GM18508 (cell line): ENCODE measurements around the gene ELP6.
"Not testable (repeated sequence)": the region's sequence is repeated elsewhere in the genome, so short reads cannot be mapped to it uniquely, and the experiment has no call there.

ENCODE experiments used
- ATAC-seq: cut with Tn5 transposase; IDR thresholded peaks from one replicate; pipeline ENCODE4 v1.9.1; 2021; ENCODE audit warnings: moderate number of reproducible peaks; ENCODE audit not compliant: insufficient read depth, unreplicated experiment

Gene ELP6

GRCh38 chr3:47515100-47515499, 1.6 kb upstream of the ELP6 start:
- ATAC-seq: no peak

GRCh38 chr3:47512416-47513124, 942 bp downstream of the ELP6 start:
- ATAC-seq: no peak

GRCh38 chr3:47505267-47505666, 8.2 kb downstream of the ELP6 start:
- not testable (repeated sequence) for ATAC-seq

- ATAC-seq: no peak
These were observed 9.4 kb downstream of the ELP6 start for GRCh38 chr3:47504113-47504512.

- ATAC-seq: no peak
These were observed 10.5 kb downstream of the ELP6 start for GRCh38 chr3:47503033-47503432.

- ATAC-seq: no peak
These were observed 16.6 kb downstream of the ELP6 start for GRCh38 chr3:47496892-47497291.

DNA sequence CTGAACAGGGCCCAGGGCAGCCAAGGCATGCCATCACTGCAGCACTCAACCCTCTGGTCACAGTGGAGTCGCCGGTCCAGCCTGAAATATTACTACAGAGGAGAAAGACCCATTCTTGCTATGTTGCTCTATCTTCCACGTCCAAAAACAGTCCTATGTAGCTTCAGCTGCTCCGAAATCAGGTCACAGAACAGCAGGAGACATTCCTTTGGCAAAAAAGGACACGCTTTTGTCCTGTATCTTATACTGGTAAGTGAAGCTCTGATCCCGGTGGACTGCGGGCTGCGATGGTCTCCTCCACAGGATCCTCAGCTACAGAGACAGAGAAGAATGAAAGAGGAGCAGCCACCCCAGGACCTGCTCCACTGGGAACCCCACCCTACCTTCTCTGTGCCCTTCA, 17.6 kb downstream of the ELP6 start:
- no peak for ATAC-seq

GRCh38 chr3:47495111-47495510, 18.4 kb downstream of the ELP6 start:
- no peak for ATAC-seq

DNA sequence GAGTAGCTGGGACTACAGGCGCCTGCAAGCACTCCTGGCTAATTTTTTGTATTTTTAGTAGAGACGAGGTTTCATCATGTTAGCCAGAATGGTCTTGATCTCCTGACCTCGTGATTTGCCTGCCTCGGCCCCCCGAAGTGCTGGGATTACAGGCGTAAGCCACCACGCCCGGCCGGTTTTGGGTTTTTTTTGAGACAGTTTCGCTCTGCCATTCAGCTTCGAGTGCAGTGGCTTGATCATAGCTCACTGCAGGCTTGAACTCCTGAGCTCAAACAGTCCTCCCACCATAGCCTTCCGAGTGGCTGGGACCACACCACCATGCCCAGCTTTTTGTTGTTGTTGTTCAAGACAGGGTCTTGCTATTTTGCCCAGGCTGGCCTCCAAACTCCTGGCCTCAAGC, 21.7 kb downstream of the ELP6 start:
- ATAC-seq: no peak

DNA sequence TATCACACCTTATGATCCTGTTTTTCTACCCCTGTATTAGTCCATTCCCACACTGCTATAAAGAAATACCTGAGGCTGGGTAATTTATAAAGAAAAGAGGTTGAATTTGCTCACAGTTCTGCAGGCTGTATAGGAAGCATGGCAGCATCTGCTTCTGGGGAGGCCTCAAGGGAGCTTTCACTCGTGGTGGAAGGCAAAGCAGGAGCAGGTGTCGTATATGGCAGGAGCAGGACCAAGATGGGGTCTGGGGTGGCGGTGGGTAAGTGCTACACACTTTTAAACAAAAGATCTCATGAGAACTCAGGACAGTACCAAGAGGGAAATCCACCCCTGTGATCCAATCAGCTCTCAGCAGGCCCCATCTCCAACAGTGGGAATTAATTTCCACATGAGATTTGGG, 22.3 kb downstream of the ELP6 start:
- ATAC-seq: no peak

DNA sequence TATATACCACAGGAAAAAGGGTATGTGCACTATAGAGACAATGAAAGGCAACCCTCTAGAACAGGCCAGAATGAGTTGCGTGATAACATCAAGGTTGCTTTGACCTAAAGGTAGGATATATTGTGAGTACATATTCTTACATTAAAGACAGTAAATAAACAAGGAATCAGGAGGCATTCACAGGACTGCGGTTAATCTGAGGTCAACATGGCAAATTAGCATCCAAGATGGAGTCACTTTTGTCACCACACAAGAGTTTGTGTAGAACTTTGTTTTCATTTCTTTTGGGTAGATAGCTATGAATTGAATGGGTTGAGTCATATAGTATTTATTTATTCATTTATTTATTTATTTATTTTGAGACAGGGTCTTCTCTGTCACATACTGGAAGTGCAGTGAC, 26.2 kb downstream of the ELP6 start:
- ATAC-seq: no peak

GRCh38 chr3:47485812-47486211, 27.7 kb downstream of the ELP6 start:
- ATAC-seq: no peak

- ATAC-seq: no peak
These were observed 31.1 kb downstream of the ELP6 start for GRCh38 chr3:47482366-47482765.

- ATAC-seq: not testable (repeated sequence)
These were observed 31.7 kb downstream of the ELP6 start for GRCh38 chr3:47481763-47482162.

- not testable (repeated sequence) for ATAC-seq
These were observed 33.2 kb downstream of the ELP6 start for GRCh38 chr3:47480267-47480666.

DNA sequence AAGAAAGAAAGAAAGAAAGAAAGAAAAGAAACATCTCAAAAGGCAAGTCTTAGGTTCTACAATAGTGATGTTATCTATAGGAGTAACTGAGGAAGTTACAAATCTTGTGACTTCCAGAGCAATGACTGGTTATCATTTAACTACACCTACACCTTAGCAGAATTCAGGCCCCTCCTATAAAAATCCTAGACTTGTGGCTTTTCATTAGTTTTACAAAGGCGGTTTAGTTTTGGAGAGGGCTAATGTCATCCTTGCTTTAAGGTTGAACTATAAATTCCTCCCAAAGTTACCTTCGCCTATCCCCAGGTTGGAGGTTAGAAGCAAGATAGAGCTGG, 33.7 kb downstream of the ELP6 start:
- no peak for ATAC-seq

DNA sequence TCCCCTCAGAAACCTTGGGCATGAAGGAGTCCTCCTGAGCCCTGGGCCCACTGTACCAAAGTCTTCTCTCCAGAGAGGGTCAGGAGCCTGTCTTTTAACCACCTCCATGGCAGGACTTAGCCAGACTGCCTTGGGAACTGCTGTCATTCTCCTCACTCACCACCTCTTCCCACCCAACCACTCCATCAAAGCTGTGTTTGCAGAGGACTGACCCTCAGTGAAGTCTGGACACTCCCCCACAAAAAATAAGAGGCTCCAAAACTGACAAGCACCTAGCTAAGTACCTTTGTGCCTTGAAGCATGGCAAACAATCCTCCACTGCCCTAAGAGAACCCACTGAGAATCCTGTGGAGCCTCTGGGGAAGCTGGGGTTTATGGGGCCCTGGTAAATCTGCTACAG, 35.5 kb downstream of the ELP6 start:
- no peak for ATAC-seq

DNA sequence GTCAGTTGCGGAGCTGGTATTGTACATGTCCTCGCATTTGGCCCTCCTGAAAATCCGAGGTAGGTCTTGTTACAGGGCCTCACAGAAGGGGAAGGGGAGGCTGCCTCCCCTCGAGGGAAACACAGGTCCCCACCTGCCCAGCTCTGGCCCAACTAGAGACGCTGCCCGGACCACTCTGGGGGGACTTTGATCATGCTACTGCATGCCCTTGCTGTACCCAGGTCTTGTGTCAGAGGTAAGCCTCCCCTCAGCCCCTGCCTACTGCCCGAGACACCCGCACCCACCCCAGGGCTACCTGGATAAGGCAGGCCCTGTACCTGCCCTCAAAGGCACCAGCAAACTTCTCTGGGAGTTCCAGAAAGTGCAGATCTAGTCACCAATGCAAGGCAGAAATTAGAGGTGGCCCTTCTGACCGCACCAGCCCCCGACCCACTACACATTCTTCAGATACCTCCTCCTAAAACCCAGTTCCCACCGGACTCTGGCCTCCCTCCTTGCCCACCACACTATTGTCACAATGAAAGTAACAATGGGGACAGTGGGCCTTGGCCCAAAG, 36.8 kb downstream of the ELP6 start:
- ATAC-seq: no peak

- no peak for ATAC-seq
These were observed 37.2 kb downstream of the ELP6 start for GRCh38 chr3:47476330-47476626.

DNA sequence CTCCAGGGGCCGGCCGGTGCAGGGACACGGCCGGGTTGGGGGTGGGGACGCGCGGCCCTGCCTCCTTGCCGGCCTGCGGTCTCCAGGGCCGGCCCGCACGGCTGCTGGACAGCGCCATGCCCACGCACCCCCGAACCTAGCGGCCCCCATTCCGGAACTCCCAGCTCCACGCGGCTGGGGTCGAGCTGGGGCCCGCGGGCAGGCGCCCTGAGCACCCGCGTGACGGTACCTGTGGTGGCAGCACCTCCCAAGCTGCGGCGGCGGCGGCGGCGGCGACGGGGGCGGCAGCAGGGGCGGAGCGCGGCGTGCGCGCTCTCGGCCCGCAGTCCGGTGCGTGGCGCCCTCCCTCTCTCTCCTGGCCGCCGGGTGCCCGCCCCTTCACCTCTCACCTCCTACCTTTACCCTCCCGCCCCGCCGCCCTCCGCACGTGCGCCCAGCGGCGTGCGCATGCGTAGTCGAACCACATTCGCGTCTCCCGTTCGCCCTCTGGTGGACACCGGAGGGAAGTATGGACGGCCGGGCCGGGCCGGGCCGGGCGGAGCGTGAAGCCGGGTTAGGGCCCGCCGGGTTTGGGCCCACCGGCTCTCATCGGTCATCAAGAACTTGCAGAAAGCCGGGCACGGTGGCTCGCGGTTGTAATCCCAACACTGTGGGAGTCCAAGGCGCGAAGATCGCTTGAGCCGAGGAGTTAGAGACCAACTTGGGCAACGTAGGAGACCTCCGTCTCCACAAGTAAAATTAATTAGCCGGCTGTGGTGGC, 37.8 kb downstream of the ELP6 start, which contains the start of gene SCAP:
SCAP (minus strand) TSS at position 372 of the 760 bp plus-strand sequence. CDS start 32,948 bp downstream, outside the sequence.
- peak; percentile 42 for ATAC-seq

DNA sequence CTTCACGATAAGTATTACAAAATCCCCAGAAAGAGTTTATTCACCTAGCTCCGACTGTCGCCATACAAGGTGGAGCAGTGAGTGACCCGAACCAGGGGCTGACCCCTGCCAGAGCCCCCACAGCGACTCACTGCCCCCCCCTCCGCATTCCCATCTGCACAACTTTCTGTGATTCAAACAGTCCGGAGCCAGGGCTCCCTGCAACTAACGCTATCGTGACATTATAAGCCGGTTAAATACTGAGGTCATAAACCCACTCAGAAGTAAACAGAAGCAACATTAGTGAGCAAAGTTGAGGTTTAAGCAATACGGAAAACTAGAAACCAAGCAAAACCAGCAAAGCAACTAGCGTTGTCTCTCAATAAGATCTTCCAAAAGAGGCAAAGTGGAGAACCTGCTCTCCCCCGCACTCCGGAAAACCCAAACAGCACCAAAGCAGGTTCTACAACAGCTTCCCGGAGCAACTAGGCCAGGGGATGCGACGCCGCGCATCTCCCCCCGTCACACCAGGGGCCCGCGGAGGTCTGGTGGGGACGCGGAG, 38.4 kb downstream of the ELP6 start:
- peak; percentile 7 for ATAC-seq
